HCT116 (cell line): ENCODE results near the gene CNTN5. TPM values are rescaled to one million over a fixed set of nuclear protein-coding genes. Genes with fewer than 3 reads are reported as not detected.

Source experiments
- ATAC-seq: fragments of 200-7000 bp; cut with Tn5 transposase; 2 replicates; pipeline ENCODE4 v1.9.1; 2020; ENCODE audit warnings: mild to moderate bottlenecking, moderate library complexity
- BruUV-seq: library from RNA; stranded (reverse); fragments of 400-500 nt; replicated peaks from 2 replicates; lab custom pipeline; 2021; lab: Mats Ljungman, UMichigan
- CTCF ChIA-PET: fragments of 300-600 bp; sonication (Branson Sonifier 250); formaldehyde crosslinking; loops from one replicate; lab custom pipeline; 2021; ENCODE audit warnings: antibody characterized with exemption; lab: Charles Lee
- POLR2A ChIA-PET: fragments of 300-600, 350-600 bp; sonication (Branson Sonifier 250); formaldehyde crosslinking; loops from one replicate; lab custom pipeline; 2021; ENCODE audit warnings: antibody characterized with exemption; lab: Charles Lee
- RAD21 ChIA-PET, 2 experiments: fragments of 300-600 bp; sonication (Branson Sonifier 250); formaldehyde crosslinking; loops; one replicate each; lab custom pipeline; 2023; ENCODE audit warnings: low total read pairs in 2 of 2; ENCODE audit not compliant: uncharacterized antibody in 2 of 2, unreplicated experiment in 2 of 2, low non-redundant PET in 1 of 2; lab: Charles Lee
- DNase-seq: peaks from one replicate; pipeline ENCODE4 v3.0.0-alpha.2; 2010; ENCODE audit warnings: low read depth, low spot score
- H2AFZ ChIP-seq: fragments of 200-600 bp; shearing (Covaris generic), sonication (generic); 2 replicates; pipeline ENCODE4 v1.6.1; 2017; ENCODE audit warnings: low read depth, mixed run types, mixed read lengths, antibody characterized with exemption, low read length; ENCODE audit not compliant: poor library complexity, severe bottlenecking
- H3K27ac ChIP-seq: 2 replicates; pipeline ENCODE4 v1.5.1; 2012; ENCODE audit warnings: low read depth, low read length
- H3K27me3 ChIP-seq: fragments of 200-600 bp; sonication (generic); 2 replicates; pipeline ENCODE4 v1.6.1; 2016; ENCODE audit warnings: mixed run types, low read length, mixed read lengths; ENCODE audit not compliant: insufficient read depth
- H3K36me3 ChIP-seq, 2 experiments: fragments of 200-500 bp in 1 of 2; fragments of 200-600 bp in 1 of 2; sonication (Bioruptor generic) in 1 of 2; sonication (generic) in 1 of 2; 2 replicates each; pipeline versions ENCODE4 v1.5.1 to v1.6.1; 2014 to 2016; ENCODE audit warnings: low read length in 2 of 2, inconsistent platforms in 1 of 2, mixed read lengths in 1 of 2, mixed run types in 1 of 2; ENCODE audit not compliant: insufficient read depth in 2 of 2, control insufficient read depth in 1 of 2
- H3K4me1 ChIP-seq, 2 experiments: fragments of 200-600 bp in 1 of 2; sonication (generic) in 1 of 2; 2 replicates each; pipeline versions ENCODE4 v1.5.1 to v1.6.1; 2012 to 2017; ENCODE audit warnings: low read length in 2 of 2, inconsistent platforms in 1 of 2, mild to moderate bottlenecking in 1 of 2, mixed read lengths in 1 of 2, mixed run types in 1 of 2, moderate library complexity in 1 of 2; ENCODE audit not compliant: insufficient read depth in 2 of 2, control insufficient read depth in 1 of 2
- H3K4me2 ChIP-seq: fragments of 200-600 bp; sonication (generic); 2 replicates; pipeline ENCODE4 v1.6.1; 2017; ENCODE audit warnings: mixed run types, low read length, mixed read lengths
- H3K4me3 ChIP-seq, 2 experiments: fragments of 200-600 bp in 1 of 2; sonication (generic) in 1 of 2; replicated peaks in 1 of 2; 2 replicates each; pipeline ENCODE4 v1.5.1; 2011 to 2016; ENCODE audit warnings: low read length in 2 of 2, control low read depth in 1 of 2, low read depth in 1 of 2, mild to moderate bottlenecking in 1 of 2, mixed read lengths in 1 of 2, mixed run types in 1 of 2
- H3K79me2 ChIP-seq: fragments of 200-600 bp; sonication (generic); 2 replicates; pipeline ENCODE4 v1.6.1; 2017; ENCODE audit warnings: mild to moderate bottlenecking, mixed run types, low read length, moderate library complexity, mixed read lengths; ENCODE audit not compliant: insufficient read depth
- H3K9ac ChIP-seq: fragments of 200-600 bp; sonication (generic); 2 replicates; pipeline ENCODE4 v1.6.1; 2016; ENCODE audit warnings: low read length, mixed read lengths
- H3K9me2 ChIP-seq: fragments of 200-600 bp; sonication (generic), shearing (Covaris generic); 2 replicates; pipeline ENCODE4 v1.6.1; 2017; ENCODE audit warnings: mixed run types, mild to moderate bottlenecking, moderate library complexity; ENCODE audit not compliant: insufficient read depth
- H3K9me3 ChIP-seq, 2 experiments: fragments of 200-500 bp in 1 of 2; fragments of 200-600 bp in 1 of 2; sonication (Bioruptor generic) in 1 of 2; sonication (generic) in 1 of 2; 2 replicates each; pipeline ENCODE4 v1.6.1; 2014 to 2017; ENCODE audit warnings: low read length in 2 of 2, mixed read lengths in 2 of 2, inconsistent platforms in 1 of 2, low read depth in 1 of 2, mild to moderate bottlenecking in 1 of 2, mixed run types in 1 of 2, moderate library complexity in 1 of 2; ENCODE audit not compliant: control insufficient read depth in 1 of 2, insufficient read depth in 1 of 2
- H4K20me1 ChIP-seq: fragments of 200-600 bp; sonication (generic), shearing (Covaris generic); 2 replicates; pipeline ENCODE4 v1.6.1; 2017; ENCODE audit warnings: mixed run types, mild to moderate bottlenecking, moderate library complexity; ENCODE audit not compliant: insufficient read depth
- ATF3 ChIP-seq: IDR thresholded peaks from 2 replicates; pipeline ENCODE4 v1.6.1; 2012
- CBX3 ChIP-seq: IDR thresholded peaks from 2 replicates; pipeline ENCODE4 v1.6.1; 2012; ENCODE audit warnings: low read depth
- CEBPB ChIP-seq: IDR thresholded peaks from 2 replicates; pipeline ENCODE4 v1.6.1; 2012; ENCODE audit warnings: low read depth
- CTCF ChIP-seq, 3 experiments: fragments of 200-600 bp in 1 of 3; sonication (generic) in 1 of 3; IDR thresholded peaks in 2 of 3; conservative IDR thresholded peaks in 1 of 3; 2 replicates each; pipeline ENCODE4 v1.5.1; 2012 to 2017; ENCODE audit warnings: low read depth in 2 of 3, low read length in 2 of 3, antibody characterized with exemption in 1 of 3, borderline replicate concordance in 1 of 3, control low read depth in 1 of 3, mild to moderate bottlenecking in 1 of 3, mixed read lengths in 1 of 3, mixed run types in 1 of 3, moderate library complexity in 1 of 3; ENCODE audit not compliant: insufficient read depth in 1 of 3
- EGR1 ChIP-seq: IDR thresholded peaks from 2 replicates; pipeline ENCODE4 v1.6.1; 2012; ENCODE audit warnings: low read depth
- EZH2 ChIP-seq: fragments of 200-600 bp; sonication (generic); IDR thresholded peaks from 2 replicates; pipeline ENCODE4 v1.6.1; 2017; ENCODE audit warnings: antibody characterized with exemption, mixed run types
- EZH2phosphoT487 ChIP-seq: fragments of 200-600 bp; IDR thresholded peaks from 2 replicates; pipeline ENCODE4 v1.6.1; 2018; ENCODE audit warnings: antibody characterized with exemption, borderline replicate concordance
- FOSL1 ChIP-seq: IDR thresholded peaks from 2 replicates; pipeline ENCODE4 v1.6.1; 2012; ENCODE audit warnings: low read depth
- JUND ChIP-seq: IDR thresholded peaks from 2 replicates; pipeline ENCODE4 v1.6.1; 2012
- POLR2AphosphoS5 ChIP-seq: IDR thresholded peaks from 2 replicates; pipeline ENCODE4 v1.6.1; 2011; ENCODE audit warnings: mild to moderate bottlenecking, low read depth, low read length, moderate library complexity
- RAD21 ChIP-seq: IDR thresholded peaks from 2 replicates; pipeline ENCODE4 v1.6.1; 2012; ENCODE audit warnings: low read depth, mild to moderate bottlenecking
- REST ChIP-seq: IDR thresholded peaks from 2 replicates; pipeline ENCODE4 v1.6.1; 2012; ENCODE audit warnings: low read depth
- SIN3A ChIP-seq: IDR thresholded peaks from 2 replicates; pipeline ENCODE4 v1.6.1; 2012; ENCODE audit warnings: low read depth
- SP1 ChIP-seq: IDR thresholded peaks from 2 replicates; pipeline ENCODE4 v1.6.1; 2012; ENCODE audit warnings: low read depth
- SRF ChIP-seq: IDR thresholded peaks from 2 replicates; pipeline ENCODE4 v1.6.1; 2012; ENCODE audit warnings: low read depth
- TCF7L2 ChIP-seq: IDR thresholded peaks from 2 replicates; pipeline ENCODE4 v1.7.0; 2011; ENCODE audit warnings: borderline replicate concordance, inconsistent platforms; ENCODE audit not compliant: insufficient read depth, insufficient read length; ENCODE audit errors: extremely low read depth
- YY1 ChIP-seq: IDR thresholded peaks from 2 replicates; pipeline ENCODE4 v1.6.1; 2011; ENCODE audit warnings: low read length, low read depth, moderate library complexity, mild to moderate bottlenecking; ENCODE audit not compliant: insufficient replicate concordance; ENCODE audit errors: extremely low read depth
- ZBTB33 ChIP-seq: IDR thresholded peaks from 2 replicates; pipeline ENCODE4 v1.6.1; 2011; ENCODE audit warnings: mild to moderate bottlenecking, low read length, moderate library complexity; ENCODE audit not compliant: insufficient replicate concordance; ENCODE audit errors: extremely low read depth
- ZFX ChIP-seq: fragments of 450-650 bp; IDR thresholded peaks from 2 replicates; pipeline ENCODE4 v1.6.1; 2017
- intact Hi-C: fragments of 100-400 bp; cut with micrococcal nuclease; formaldehyde crosslinking; loops from 2 replicates; pipeline ENCODE4 v1.10.0; 2022
- total RNA-seq: library from RNA; stranded (reverse); gene quantifications from one replicate; pipeline ENCODE4 v1.2.1, GENCODE V29; 2021; ENCODE audit not compliant: unreplicated experiment
- TF ChIP-seq, protein P1 (sequence below): IDR thresholded peaks from 2 replicates; pipeline ENCODE4 v1.6.1; 2012

The CNTN5 gene
- total RNA-seq, 1 experiment from 2014 or later: not detected

- TF ChIP-seq, protein P1, sequence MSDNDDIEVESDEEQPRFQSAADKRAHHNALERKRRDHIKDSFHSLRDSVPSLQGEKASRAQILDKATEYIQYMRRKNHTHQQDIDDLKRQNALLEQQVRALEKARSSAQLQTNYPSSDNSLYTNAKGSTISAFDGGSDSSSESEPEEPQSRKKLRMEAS: no peak
These were observed 880.4 kb downstream of the CNTN5 start (continued) for GRCh38 chr11:99901175-99901574.

DNA sequence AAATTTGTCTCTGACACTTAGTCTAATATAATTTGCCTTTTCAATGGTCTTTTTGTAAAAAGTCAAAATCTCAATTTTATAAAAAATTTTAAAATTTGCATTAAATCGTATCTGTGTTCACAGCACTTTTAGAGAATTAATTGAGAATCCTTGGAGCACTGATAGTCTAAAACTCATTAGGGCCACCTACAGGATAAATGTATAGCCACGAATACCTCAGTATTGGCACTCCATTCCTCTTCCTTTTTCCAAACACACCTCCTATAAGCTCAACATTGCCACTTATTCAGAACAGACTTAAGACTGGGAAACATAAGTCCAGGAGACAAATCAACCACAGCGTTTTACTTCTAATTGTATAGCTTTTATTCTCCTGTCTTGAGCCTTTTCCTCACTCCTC lies 890.4 kb downstream of the CNTN5 start:
- CTCF ChIA-PET: interaction anchor here (0.8 to 1.5 kb wide), 3 partner anchors 8 to 13 kb away, joined by 3 read pairs; no protein-coding TSS in a partner anchor
- RAD21 ChIA-PET: no interaction called here
- H2AFZ ChIP-seq: no peak overlapping the region
- H3K27me3 ChIP-seq: no peaks in the 10 kb centered on the region
- no peak overlapping the region for H3K9ac ChIP-seq
- H3K4me2 ChIP-seq: no peak overlapping the region
- H3K9me3 ChIP-seq: peaks cover 4 to 5% of the 10 kb centered on the region in 2 experiments; a peak in 2 of 4 replicates
- BruUV-seq: no TSS peak
- ATAC-seq (no peak), DNase-seq (no peak)
- no peaks in the 10 kb centered on the region for H3K36me3 ChIP-seq
- H3K4me3 ChIP-seq: no peak overlapping the region
- no peaks in the 10 kb centered on the region for H3K79me2 ChIP-seq
- POLR2A ChIA-PET: no interaction called here
- no peaks in the 10 kb centered on the region for H4K20me1 ChIP-seq
- intact Hi-C loops: no loop called here
- no peaks in the 10 kb centered on the region for H3K4me1 ChIP-seq
- H3K27ac ChIP-seq: no peak overlapping the region
- H3K9me2 ChIP-seq: no peaks in the 10 kb centered on the region
- no peak for TF ChIP-seq RAD21
- TF ChIP-seq ZFX: no peak
- TF ChIP-seq EGR1: no peak
- no peak for TF ChIP-seq CEBPB
- TF ChIP-seq POLR2AphosphoS5: no peak
- no peak for TF ChIP-seq SIN3A
- TF ChIP-seq EZH2: no peak
- no peak for TF ChIP-seq YY1
- no peak for TF ChIP-seq CTCF (IDR thresholded peaks at IDR 0.05 in 2 of 3, conservative IDR thresholded peaks at IDR 0.05 in 1 of 3; ENCODE audit: borderline replicate concordance in 1 of 3, insufficient read depth in 1 of 3, low read depth in 2 of 3, low read length in 2 of 3)
- no peak for TF ChIP-seq TCF7L2
- no peak for TF ChIP-seq EZH2phosphoT487
- TF ChIP-seq CBX3: no peak
- no peak for TF ChIP-seq JUND
- TF ChIP-seq FOSL1: no peak
- no peak for TF ChIP-seq SRF
- no peak for TF ChIP-seq ATF3
- no peak for TF ChIP-seq ZBTB33
- no peak for TF ChIP-seq REST
- TF ChIP-seq SP1: no peak
